ENCODE measurements around the gene CDCA4. TPM values are rescaled to one million over a fixed set of nuclear protein-coding genes. Genes with fewer than 3 reads are reported as not detected.
A peak's percentile ranks its signal among the peaks of the same experiment; 100 is the strongest.

CDCA4 gene
- total RNA-seq, 2 donors from 2014 or later, result 54.2 to 61.1 TPM

DNA sequence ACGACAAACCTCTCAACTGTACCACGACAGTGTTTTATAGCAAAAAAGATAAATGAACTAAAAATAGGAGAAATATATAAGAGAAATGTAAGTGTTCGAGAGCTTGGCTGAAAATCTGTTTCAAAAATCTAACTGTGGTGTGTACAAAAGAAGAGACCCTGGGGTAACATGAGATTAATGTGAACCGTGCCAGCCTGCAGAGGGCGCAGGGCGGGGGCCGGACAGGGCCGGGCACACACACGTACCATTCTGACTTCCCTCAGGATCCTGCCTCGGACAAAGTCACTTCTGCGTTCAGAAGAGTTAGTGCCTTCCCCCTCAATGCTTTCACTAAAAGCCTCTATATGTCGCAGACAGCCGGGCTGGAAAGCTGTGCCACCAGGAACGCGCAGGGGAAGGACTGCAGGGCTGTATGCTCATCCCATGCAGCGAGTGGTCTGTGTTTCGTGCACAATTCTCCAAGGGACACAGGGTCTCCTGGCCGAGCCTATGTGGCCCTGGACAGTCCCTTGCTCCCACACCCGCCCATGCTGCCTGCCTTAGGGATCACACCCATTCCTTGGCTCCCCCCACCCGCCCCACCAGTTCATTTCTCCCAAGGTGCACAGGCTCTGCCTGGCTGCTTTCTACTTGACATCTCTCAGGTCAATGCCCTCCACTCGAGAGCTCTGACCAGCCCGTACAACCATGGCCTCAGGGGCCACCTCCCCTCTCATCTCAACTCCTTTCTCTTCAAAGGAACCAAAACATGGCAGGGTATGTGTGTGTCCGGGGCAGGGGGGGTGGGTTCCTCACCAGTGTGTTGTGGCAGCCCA, 8.5 kb downstream of the CDCA4 start:
- Mint-ChIP-seq H3K27ac (no peak overlapping the region), H3K36me3 (peaks cover 12 to 14% of the 10 kb centered on the region in 2 donors), H3K9me3 (no peaks in the 10 kb centered on the region)
- DNase-seq (ENCODE audit: low spot score in 2 of 2) (no peak), ATAC-seq (no peak)

GRCh38 chr14:105011312-105011990, 9.4 kb downstream of the CDCA4 start:
- H3K36me3 Mint-ChIP-seq, result peaks cover 8% of the 10 kb centered on the region in 2 donors
- no peak overlapping the region for H3K27ac Mint-ChIP-seq
- no peaks in the 10 kb centered on the region for H3K9me3 Mint-ChIP-seq
- DNase-seq (ENCODE audit: low spot score in 2 of 2) (no peak), ATAC-seq (no peak)

- no peak for DNase-seq (ENCODE audit: low spot score in 2 of 2)
- no peaks in the 10 kb centered on the region for H3K9me3 Mint-ChIP-seq
- H3K36me3 Mint-ChIP-seq, result peaks cover 2% of the 10 kb centered on the region in 2 donors
- peak overlapping the region in 1 of 2 donors; percentile 44 for H3K27ac Mint-ChIP-seq
- ATAC-seq, result no peak
Observed at GRCh38 chr14:105010891-105011291, 10.0 kb downstream of the CDCA4 start.

GRCh38 chr14:105010106-105010505, 10.8 kb downstream of the CDCA4 start:
- no peak overlapping the region for H3K27ac Mint-ChIP-seq
- DNase-seq (ENCODE audit: low spot score in 2 of 2), result no peak

GRCh38 chr14:105007593-105008264, 13.2 kb downstream of the CDCA4 start:
- no peak overlapping the region for H3K27ac Mint-ChIP-seq
- H3K36me3 Mint-ChIP-seq, result no peaks in the 10 kb centered on the region
- ATAC-seq, result no peak
- no peak for DNase-seq (ENCODE audit: low spot score in 2 of 2)
- no peaks in the 10 kb centered on the region for H3K9me3 Mint-ChIP-seq

More at GRCh38 chr14:105010106-105010505, 10.8 kb downstream of the CDCA4 start:
- ATAC-seq, result no peak
- no peaks in the 10 kb centered on the region for H3K9me3 Mint-ChIP-seq
- H3K36me3 Mint-ChIP-seq, result no peaks in the 10 kb centered on the region

DNA sequence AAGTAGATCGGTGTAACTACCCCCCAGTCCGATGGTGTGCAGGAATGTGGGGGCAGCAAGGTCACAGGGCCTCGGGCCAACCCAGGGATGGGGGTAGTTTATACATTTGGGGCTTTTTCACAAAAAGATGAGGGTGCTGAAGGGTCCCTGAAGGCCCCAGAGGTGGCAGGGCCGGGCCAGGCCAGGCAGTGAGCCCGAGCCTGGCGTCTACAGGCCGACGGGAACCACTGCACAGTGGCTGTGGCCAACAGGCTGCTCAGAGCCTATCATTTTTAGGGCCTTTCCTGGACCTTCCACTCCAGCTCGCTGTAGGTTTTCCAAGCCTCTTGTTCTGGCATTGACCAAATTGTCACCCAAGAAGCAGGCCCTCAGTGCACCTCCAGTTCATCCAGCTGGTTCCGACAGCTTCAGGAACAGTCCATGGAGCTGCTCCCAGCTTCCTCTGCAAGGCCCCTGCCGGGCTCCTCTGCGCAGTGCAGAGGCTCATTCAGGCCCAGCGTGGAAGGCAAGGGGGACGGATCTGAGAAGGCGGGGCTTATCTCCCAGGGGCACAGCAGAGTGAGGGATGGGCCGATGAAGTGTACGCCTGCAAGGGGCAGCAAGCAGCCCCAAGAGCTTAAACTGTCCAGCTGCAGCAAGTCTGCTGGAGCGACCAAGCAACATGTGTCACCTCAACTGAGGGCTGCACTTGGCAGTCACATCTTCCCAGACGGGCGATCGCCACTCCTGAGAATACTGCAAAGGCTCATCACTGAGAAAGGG, 13.9 kb downstream of the CDCA4 start:
- no peak for DNase-seq (ENCODE audit: low spot score in 2 of 2)
- H3K27ac Mint-ChIP-seq, result peak overlapping the region in 1 of 2 donors; percentile 50
- no peaks in the 10 kb centered on the region for H3K36me3 Mint-ChIP-seq
- peak; percentile 4 to 19 for ATAC-seq
- H3K9me3 Mint-ChIP-seq, result no peaks in the 10 kb centered on the region

DNA sequence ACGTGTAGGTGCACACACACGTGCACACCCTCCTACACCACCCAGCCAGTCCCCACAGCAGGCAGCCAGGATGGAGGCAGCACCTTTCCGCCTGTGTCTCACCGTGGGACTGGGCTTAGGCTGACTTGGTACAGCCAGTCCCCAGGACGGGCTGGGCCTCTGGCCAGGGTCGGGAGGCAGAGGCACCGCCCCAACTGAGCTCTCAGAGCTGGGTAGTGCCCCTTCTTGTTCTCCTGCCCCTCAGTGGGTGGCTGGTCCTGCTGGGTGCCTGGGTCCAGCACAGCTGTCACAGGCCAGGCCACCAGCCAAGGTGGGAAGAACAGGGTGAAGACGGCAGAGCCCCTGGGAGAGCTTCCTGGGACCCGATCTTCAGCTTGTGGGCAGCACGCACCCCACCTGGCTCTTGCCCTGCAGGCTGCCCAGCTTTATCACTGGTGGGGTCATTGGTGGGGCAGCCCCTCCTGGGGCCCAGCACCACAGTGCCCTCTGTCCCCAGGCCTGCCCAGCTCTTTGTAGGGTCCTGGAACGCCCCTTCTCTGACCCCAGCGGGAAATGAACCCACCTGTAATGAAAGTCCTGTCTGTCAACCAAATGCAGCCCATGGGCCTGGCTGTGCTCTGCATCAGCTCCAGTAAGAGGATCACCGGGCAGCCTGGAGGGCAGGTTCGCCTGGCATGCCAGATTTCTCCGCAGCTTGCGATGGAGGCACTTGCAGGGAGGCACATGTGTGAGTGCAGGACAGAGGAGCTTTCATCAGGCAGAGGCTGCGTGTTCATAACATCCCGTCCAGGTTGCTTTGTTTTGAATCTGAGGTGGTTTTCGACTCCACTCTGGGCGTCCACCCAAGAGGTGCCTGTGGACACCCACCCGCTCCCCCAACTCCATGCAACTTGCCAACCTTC, 14.7 kb downstream of the CDCA4 start:
- Mint-ChIP-seq H3K27ac (peak overlapping the region in 1 of 2 donors; percentile 50), H3K36me3 (no peaks in the 10 kb centered on the region), H3K9me3 (no peaks in the 10 kb centered on the region)
- ATAC-seq (peak; percentile 27 to 33), DNase-seq (ENCODE audit: low spot score in 2 of 2) (no peak)

- peak; percentile 29 to 45 for ATAC-seq
- no peaks in the 10 kb centered on the region for H3K9me3 Mint-ChIP-seq
- H3K27ac Mint-ChIP-seq, result no peak overlapping the region
- no peaks in the 10 kb centered on the region for H3K36me3 Mint-ChIP-seq
- no peak for DNase-seq (ENCODE audit: low spot score in 2 of 2)
Observed at GRCh38 chr14:105005329-105005928, 15.5 kb downstream of the CDCA4 start.

DNA sequence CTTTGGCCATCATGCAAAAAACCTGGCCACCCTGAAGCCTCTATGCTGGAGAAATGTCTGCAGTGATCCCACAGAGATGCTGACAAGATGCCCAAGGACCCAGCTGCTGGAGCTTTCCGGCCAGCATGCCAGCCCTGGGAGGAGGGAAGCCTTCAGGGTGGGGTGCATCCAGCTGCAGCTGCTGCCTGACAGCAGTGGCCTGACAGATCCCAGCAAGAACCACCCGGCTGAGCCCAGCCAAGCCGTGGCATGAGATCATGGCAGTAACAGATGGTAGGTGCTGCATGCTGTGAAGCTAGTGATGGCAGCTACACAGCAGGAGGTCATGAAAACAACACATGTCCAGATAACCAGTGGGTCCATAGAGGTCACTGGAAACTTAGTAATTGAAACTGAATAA, 21.5 kb downstream of the CDCA4 start:
- no peak overlapping the region for H3K27ac Mint-ChIP-seq
- H3K9me3 Mint-ChIP-seq, result no peaks in the 10 kb centered on the region
- no peaks in the 10 kb centered on the region for H3K36me3 Mint-ChIP-seq
- DNase-seq (ENCODE audit: low spot score in 2 of 2) (no peak), ATAC-seq (no peak)

- Mint-ChIP-seq H3K9me3 (no peaks in the 10 kb centered on the region), H3K27ac (peak overlapping the region in 1 of 2 donors; percentile 67), H3K36me3 (no peaks in the 10 kb centered on the region)
- DNase-seq (ENCODE audit: low spot score in 2 of 2), result no peak
- no peak for ATAC-seq
Observed at GRCh38 chr14:104998801-104999200, 22.1 kb downstream of the CDCA4 start.

GRCh38 chr14:104996483-104996882, 24.4 kb downstream of the CDCA4 start:
- H3K9me3 Mint-ChIP-seq, result peaks cover 0 to 3% of the 10 kb centered on the region in 2 donors
- no peaks in the 10 kb centered on the region for H3K36me3 Mint-ChIP-seq
- no peak for ATAC-seq
- H3K27ac Mint-ChIP-seq, result no peak overlapping the region
- DNase-seq (ENCODE audit: low spot score in 2 of 2), result no peak

DNA sequence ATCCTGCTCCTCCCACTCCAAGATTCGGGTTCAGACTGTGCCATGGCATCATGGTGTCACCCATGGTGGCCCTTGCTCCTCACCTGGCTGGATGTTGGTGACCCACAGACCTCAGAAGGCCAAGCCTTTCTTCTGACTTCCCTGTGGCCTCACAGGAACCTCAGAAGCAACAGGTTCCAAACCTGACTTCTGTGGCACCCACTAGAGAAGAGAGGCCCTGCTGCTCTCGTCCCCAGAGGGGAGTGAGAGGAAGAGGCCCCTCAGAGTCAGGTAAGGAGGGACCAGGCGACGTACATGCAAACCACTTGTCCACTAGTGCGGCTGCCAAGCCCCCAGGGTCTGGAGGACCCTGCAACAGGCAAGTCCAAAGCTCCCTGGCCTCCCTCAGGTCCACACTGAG, 24.9 kb downstream of the CDCA4 start:
- DNase-seq (ENCODE audit: low spot score in 2 of 2), result no peak
- ATAC-seq, result no peak
- Mint-ChIP-seq H3K27ac (no peak overlapping the region), H3K36me3 (no peaks in the 10 kb centered on the region), H3K9me3 (peaks cover 0 to 3% of the 10 kb centered on the region in 2 donors)

- ATAC-seq (no peak), DNase-seq (ENCODE audit: low spot score in 2 of 2) (no peak)
- Mint-ChIP-seq H3K9me3 (peaks cover 0 to 3% of the 10 kb centered on the region in 2 donors), H3K36me3 (no peaks in the 10 kb centered on the region), H3K27ac (peak overlapping the region in 1 of 2 donors; percentile 60)
Observed at GRCh38 chr14:104994978-104995377, 25.9 kb downstream of the CDCA4 start.

- Mint-ChIP-seq H3K27ac (peak overlapping the region in 1 of 2 donors; percentile 45), H3K9me3 (peaks cover 0 to 3% of the 10 kb centered on the region in 2 donors), H3K36me3 (no peaks in the 10 kb centered on the region)
- no peak for ATAC-seq
- DNase-seq (ENCODE audit: low spot score in 2 of 2), result no peak
Observed at GRCh38 chr14:104993808-104994591, 26.9 kb downstream of the CDCA4 start.

DNA sequence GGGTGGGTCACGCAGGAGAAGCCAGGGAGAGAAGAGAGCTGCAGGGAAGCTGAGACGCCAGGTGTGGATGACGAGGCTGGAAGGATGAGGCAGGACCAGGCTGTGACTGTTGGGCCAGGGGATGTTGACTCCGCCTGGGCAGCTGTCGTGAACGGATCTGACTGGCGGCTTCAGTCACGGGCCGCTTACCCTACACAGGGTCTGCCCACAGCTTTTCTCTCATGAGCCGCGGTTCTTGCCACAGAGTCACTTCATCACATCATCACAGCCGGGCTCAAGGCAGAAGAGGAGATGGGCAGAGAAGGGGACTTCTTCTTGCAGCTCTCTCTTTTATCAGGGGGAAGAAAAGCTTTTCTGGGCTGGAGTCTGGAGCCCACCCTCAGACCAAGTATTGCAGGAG, 27.6 kb downstream of the CDCA4 start:
- H3K9me3 Mint-ChIP-seq, result peaks cover 0 to 3% of the 10 kb centered on the region in 2 donors
- peak overlapping the region in 1 of 2 donors; percentile 45 for H3K27ac Mint-ChIP-seq
- DNase-seq (ENCODE audit: low spot score in 2 of 2) (no peak), ATAC-seq (no peak)
- no peaks in the 10 kb centered on the region for H3K36me3 Mint-ChIP-seq

Measured in activated naive CD4-positive, alpha-beta T cell treated with anti-CD3 and anti-CD28 coated beads, Interleukin-2, amount 50 U/mL, for 72 hours (primary cell).